ENCODE results near the gene CLDN20.

DNA sequence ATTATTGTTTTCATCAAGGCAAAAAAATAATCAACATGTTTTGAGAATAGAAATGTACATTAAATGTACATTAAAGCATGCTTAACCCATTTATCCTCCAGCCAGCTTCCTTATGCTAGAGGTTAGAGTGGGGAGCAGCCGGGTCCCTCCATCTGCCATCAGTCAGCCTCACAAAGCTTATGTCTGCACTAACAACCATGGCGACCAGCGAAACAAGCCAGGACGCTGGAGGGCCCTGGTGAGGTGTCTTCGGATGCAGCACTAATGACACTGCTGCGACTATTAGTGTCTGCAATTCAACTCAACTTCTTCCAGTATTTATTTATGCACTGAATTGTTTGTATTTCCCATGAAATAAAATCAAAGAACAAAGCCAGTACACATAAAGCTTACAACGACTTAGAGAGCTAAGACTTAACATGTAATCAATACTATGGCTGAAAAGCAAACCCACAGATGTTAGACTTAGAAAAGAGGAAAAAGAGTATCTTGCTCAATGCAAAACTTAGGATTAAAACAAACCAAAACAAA lies 6.8 kb downstream of the CLDN20 start:
- no peak for TF ChIP-seq POLR2A (IDR thresholded peaks at IDR 0.05)
- TF ChIP-seq, protein P1, sequence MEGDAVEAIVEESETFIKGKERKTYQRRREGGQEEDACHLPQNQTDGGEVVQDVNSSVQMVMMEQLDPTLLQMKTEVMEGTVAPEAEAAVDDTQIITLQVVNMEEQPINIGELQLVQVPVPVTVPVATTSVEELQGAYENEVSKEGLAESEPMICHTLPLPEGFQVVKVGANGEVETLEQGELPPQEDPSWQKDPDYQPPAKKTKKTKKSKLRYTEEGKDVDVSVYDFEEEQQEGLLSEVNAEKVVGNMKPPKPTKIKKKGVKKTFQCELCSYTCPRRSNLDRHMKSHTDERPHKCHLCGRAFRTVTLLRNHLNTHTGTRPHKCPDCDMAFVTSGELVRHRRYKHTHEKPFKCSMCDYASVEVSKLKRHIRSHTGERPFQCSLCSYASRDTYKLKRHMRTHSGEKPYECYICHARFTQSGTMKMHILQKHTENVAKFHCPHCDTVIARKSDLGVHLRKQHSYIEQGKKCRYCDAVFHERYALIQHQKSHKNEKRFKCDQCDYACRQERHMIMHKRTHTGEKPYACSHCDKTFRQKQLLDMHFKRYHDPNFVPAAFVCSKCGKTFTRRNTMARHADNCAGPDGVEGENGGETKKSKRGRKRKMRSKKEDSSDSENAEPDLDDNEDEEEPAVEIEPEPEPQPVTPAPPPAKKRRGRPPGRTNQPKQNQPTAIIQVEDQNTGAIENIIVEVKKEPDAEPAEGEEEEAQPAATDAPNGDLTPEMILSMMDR (IDR thresholded peaks at IDR 0.05): no peak

All from heart left ventricle (tissue), 13 donors.